ENCODE measurements around the gene NEXN. TPM values are rescaled to one million over a fixed set of nuclear protein-coding genes. Genes with fewer than 3 reads are reported as not detected.

The NEXN gene
- total RNA-seq, 4 donors from 2014 or later = 14.7 to 30.9 (median 19.0) TPM

DNA sequence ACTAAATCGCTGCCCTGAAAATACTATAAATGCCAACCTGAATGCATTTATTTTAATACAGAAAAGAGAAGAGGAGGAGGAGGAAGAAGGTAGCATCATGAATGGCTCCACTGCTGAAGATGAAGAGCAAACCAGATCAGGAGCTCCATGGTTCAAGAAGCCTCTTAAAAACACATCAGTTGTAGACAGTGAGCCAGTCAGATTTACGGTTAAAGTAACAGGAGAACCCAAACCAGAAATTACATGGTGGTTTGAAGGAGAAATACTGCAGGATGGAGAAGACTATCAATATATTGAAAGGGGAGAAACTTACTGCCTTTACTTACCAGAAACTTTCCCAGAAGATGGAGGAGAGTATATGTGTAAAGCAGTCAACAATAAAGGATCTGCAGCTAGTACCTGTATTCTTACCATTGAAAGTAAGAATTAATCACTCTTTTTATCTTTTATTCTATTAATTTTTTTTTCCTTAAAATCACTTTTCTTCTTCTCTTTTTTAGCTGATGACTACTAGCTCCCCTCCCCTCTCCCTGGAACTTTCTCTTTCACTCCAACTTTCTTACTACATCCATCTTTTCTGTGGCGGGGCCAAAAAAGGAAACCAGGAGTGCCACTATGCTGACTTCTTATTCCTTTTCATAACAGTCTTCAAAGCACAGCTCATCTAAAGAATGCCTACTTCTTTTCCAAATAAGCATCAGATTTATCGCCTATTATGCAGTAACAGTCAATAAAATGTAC, 54.1 kb downstream of the NEXN start:
- no peak for ATAC-seq (ENCODE audit: low FRiP score)
- TF ChIP-seq, protein P1, sequence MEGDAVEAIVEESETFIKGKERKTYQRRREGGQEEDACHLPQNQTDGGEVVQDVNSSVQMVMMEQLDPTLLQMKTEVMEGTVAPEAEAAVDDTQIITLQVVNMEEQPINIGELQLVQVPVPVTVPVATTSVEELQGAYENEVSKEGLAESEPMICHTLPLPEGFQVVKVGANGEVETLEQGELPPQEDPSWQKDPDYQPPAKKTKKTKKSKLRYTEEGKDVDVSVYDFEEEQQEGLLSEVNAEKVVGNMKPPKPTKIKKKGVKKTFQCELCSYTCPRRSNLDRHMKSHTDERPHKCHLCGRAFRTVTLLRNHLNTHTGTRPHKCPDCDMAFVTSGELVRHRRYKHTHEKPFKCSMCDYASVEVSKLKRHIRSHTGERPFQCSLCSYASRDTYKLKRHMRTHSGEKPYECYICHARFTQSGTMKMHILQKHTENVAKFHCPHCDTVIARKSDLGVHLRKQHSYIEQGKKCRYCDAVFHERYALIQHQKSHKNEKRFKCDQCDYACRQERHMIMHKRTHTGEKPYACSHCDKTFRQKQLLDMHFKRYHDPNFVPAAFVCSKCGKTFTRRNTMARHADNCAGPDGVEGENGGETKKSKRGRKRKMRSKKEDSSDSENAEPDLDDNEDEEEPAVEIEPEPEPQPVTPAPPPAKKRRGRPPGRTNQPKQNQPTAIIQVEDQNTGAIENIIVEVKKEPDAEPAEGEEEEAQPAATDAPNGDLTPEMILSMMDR (IDR thresholded peaks at IDR 0.05) = no peak
- no peak for DNase-seq (ENCODE audit: low spot score)

DNA sequence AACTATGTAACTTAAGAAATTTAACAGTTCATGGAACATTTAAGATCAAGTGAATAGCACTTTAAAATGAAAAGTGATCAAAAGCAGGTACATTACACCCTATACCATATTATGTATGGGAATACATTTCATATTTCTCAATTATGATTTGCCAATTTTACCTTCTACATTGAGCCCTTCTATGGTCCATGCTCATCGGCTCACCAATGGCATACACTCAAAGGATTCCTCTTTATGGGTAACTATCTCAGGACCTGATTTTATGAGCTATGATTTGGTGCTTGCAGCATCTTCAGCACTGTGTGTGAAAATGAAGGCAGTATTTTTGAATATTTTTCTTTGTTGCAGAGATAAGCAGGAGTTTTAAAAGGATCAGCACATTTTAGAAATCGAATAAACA, 56.9 kb downstream of the NEXN start:
- DNase-seq (ENCODE audit: low spot score) (no peak), ATAC-seq (ENCODE audit: low FRiP score) (no peak)
- TF ChIP-seq, protein P1 (IDR thresholded peaks at IDR 0.05) = no peak

DNA sequence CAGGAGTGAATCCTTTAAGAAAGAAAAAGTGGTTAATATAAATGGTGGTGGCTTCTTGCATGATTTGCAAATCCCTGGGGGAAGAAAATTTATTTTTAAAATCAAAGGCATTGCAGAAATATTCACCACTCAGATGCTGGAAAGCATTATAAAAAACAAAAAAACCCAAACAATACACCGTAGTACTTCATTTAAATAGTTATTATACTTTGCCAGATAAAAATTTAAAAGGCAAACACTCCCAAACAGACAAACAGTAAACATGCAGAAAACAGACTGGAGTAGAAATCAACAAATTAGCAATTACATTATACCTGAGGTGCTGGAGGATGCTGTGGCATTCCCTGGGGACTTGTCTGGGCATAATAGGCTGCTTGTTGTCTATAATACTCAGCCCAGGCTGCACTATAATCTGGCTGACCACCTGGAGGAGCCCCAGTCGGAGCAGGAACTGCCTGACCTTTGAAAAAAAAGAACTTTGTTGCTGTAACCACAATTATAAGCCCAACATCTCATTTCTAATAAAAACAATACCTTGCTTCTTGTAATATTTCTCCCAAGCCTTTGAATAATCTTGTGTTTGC, 60.5 kb downstream of the NEXN start:
- DNase-seq (ENCODE audit: low spot score) (no peak), ATAC-seq (ENCODE audit: low FRiP score) (no peak)
- TF ChIP-seq, protein P1 (IDR thresholded peaks at IDR 0.05) = no peak

DNA sequence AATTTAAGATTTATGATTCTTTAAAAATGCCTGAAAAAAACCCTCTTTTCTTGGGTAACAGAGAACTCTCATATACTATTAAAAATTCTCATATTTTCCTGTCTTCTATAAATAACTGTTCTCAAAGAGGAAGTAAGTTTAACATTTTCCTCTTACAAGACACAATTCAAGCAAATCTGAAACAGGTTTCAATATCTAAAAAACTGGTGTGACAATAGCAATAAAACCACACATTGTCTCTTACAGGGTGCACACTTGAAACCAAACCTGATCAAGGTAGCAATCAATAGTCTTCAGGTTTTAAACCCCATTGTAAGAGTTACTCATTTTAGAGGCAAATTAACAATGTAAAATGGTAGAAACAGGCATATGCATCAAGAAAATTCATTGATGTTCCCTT, 62.4 kb downstream of the NEXN start:
- DNase-seq (ENCODE audit: low spot score) (no peak), ATAC-seq (ENCODE audit: low FRiP score) (no peak)
- TF ChIP-seq, protein P1 (IDR thresholded peaks at IDR 0.05) = no peak

DNA sequence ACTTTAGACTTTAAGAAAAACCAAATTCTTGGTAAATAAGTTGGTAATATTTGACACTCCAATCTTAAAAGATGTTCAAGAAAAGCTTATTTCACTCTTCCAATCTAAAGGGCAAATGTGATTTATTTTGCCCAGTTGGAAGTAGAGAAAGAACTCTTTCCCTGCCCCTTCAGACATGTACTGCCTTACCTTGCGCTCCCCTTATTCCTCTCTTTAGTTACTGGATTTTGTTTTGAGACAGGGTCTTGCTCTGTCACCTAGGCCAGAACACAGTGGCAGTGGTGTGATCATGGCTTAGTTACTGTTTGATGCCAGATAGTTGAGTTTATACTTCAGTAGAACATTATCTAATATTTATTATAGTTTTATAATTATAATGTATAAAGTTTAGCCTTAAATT, 62.9 kb downstream of the NEXN start:
- TF ChIP-seq, protein P1 (IDR thresholded peaks at IDR 0.05) = no peak
- no peak for ATAC-seq (ENCODE audit: low FRiP score)
- DNase-seq (ENCODE audit: low spot score) = no peak

DNA sequence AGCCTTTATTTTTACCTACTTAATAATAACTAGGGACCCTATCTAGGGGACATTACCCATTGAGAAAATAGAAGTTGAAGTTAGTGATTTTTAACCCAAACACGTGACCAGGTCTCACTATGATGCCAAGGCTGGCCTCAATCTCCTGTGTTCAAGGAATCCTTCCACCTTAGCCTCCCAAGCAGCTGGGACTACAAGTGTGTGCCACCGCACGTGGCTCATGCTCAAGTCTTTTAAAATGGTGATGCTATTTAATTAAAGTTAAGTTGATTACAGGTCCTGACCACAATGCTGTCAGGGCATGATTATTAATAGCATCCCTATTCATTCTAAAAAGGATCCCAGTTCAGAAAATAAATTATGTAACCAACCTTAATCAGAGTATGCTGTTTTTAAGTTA, 65.5 kb downstream of the NEXN start:
- DNase-seq (ENCODE audit: low spot score) = no peak
- TF ChIP-seq, protein P1 (IDR thresholded peaks at IDR 0.05) = no peak
- ATAC-seq (ENCODE audit: low FRiP score) = no peak

DNA sequence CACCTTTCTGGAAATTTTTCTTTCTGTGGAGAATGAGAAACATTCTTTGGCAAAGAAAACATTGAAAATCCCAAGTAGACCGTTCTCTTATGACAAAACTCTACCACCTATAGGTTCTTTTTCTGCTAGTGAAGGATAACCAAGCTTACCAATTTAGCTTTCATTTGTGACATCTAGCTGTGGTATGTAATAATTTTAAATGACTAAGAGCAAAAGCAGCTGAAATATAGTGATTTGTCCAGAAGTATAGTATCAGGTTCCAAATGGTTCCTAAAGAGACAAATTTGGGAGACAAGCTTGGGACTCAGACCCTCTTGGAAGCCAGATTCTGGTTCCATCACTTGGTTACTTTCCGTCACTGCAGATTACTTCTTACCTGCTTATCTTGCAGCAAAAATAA, 66.1 kb downstream of the NEXN start:
- ATAC-seq (ENCODE audit: low FRiP score) (no peak), DNase-seq (ENCODE audit: low spot score) (no peak)
- TF ChIP-seq, protein P1 (IDR thresholded peaks at IDR 0.05) = no peak

Measured in omental fat pad (tissue), 4 donors.